Hematopoietic multipotent progenitor cell treated with erythropoietin and hydrocortisone succinate and interleukin-3 and kit ligand, for 17 days (in vitro differentiated cells): ENCODE data around the gene RADIL.

Experiments used
- DNase-seq: peaks from one replicate; pipeline ENCODE4 v3.0.0-alpha.2; 2015; ENCODE audit warnings: low spot score

The RADIL gene

DNA sequence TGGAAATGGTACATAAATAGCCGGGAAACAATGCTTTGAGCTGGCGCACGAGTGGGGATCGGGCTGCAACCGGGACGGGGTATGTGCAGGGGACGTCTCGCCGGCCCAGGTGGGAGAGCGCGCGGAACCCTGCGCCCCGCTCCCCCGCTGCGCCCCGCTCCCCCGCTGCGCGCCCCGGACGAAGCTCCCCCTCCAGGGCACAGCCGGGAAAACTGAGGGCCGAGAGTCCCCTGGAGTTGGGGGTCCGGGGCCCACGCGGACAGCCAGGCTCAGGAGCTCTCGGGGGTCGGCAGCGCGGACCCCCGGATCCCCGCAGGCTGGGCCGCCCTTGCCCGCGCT is 514 bp downstream of the RADIL start:
- DNase-seq: no peak

DNA sequence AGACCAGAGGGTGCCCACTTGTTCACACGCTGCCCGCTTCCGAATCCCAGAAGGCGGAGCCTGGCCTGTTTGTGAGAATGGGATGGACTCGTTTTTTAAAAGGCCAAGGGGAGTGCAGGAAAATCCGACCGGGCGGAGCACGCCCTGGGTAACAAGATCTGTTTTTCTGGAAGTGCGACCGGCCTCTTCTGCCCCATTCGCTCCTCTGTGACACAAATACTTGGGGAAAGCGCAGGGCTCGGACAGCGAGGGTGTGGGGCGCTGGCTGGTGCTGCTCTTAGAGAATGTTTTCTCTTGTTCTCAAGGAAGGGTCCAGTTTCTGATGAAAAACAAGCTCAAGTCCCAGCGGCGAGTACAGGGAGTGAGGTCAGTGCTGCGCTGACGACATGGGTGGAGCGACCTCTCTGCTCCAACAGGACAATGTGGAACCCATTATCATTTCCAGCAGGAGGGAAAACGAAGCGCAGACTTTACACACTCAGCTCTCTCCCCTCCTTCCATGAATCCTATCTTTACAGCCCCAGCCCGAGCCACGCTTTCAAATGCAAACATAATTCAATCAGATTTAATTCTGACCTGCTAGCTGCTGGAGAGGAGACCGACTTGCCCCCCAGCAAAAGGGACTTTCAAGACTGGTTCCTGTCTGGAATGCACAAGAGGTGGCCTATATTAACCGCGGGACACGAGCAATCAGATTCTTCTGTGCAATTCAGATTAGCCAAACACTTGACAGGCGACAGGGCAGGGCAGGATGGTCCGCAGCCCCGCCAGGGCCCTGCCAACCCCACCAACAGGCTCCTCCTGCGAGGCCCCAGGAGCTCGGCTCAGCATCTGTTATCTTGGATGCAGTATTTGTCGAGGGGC is 1.1 kb downstream of the RADIL start:
- no peak for DNase-seq

DNA sequence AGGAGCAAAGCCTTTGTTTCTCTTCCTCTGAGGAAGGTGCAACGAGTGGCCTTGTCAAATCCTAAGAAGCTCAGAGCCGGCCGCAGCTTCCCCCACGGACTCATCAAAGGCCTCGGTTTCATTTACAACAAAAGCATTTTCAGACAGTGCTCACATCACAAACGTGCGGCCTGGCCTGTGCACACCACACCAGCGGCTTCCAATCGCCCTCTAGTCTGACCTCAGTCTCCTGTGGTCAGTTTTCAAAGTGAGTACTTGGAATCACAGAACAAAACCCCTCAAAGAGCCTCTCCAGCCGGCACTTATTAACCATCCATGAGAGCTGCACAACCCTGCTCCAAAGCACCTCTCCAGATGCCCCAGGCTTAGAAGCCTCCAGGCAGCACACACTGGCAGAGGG is 3.3 kb downstream of the RADIL start:
- no peak for DNase-seq

DNA sequence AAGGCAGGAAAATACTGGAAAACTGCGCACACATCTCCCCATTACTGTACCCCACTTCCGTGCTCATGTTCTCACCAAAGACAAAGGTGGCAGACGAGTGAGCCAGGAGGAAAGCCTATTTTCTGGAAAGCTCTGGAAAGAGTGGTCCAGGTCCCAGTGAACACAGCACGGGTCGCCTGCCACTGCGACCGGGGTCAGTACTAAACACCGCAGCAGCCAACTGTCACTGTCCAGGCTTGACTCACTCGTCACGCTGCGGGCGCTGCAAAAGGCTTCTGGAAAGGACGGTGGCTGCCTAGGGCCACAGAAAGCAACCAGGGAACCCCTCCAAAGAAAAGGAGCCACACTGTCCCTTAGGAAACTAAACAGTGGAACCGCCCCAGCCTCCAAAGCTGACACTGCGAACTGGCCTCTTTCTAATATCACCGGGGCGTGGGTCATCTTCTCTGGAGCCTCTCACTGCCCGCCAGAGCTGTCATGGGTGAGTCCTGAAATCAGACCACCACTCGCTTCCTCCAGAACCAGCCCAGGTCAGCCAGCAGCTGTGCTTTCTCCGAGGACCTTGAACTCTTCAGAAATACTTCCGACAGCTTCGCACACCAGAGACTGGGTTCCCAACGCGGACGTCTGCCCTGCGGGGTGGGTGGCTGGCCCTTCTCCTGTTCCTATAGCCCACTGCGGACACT is 4.0 kb downstream of the RADIL start:
- no peak for DNase-seq

DNA sequence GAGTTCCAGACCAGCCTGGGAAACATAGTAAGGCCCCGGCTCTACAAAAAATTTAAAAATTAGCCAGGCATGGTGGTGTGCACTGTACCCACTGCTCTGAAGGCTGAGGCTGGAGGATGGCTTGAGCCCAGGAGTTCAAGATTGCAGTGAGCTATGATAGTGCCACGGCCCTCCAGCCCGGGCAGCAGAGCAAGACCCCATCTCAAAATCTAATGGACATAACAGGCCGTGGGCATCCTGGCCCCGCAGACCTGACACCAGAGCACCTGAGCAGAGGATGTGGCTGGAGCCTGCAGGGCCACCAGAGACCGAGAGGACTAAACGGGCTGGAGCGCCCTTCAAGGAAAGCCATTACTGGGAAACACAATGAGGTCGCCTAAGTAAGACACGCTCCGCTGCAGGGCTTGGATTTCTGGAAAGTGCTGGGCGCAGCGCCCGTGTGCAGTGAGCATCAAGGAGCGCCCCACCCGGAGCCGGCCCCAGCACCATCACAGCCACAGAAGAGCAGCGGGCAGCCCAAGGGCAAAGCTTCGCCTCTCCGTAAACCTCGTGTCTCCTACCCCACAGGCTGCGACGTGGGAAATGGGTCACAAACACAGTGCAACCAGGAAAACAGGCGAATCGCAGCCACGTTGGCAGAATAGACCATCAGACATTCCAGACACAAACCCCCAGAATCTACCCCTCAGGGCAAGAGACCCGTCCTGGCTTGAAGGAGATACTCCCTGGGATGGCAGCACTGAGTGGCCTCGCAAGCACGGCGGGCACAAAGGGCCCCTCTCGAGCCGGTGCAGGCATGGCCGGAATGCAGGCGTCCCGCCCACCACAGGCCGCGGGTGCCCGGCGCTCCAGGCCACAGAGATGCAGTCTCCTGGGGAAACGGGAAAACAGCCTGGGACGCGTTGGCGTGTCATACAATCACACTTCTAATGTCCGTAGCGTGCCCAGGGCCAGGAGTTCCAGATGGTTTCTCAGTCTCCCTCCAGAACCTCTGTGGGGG is 4.9 kb downstream of the RADIL start:
- DNase-seq: no peak

DNA sequence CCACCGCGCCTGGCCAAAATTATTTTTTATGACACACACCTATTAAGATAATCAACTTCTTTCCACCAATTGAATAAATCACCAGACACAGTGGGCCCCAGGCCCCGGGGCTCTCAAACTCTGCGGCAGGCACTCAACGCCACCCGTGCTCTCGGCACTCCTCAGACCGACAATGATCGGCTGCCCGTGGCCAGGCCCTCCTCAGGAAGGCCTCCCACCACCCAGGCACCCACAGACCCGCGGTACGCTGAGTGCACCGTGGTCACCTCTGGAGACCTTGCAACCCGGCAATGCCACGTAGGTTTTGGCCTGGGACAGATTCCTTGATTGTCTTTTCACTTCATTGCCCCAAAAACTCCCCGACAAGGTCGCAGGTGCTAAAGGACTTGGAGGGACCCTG is 6.9 kb downstream of the RADIL start:
- DNase-seq: no peak

DNA sequence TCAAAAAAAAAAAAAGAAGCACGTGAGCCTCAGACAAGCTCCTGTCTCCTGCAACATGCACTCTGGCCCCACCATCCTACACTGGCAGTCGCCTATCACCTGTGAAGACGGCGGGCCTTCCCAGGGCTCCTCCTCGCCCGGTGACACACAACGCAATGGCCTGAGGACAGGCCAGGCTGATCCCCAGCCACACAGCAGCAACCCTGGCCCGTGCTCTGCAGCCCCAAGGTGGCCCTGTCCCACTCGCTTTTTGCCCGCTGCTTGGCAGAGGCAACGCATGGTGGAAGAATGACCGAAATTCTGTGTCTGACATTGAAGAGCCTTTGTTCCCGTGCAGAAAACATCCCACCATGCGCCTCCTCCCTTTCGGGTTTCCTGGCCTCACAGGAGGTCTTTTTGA is 8.1 kb downstream of the RADIL start:
- no peak for DNase-seq

DNA sequence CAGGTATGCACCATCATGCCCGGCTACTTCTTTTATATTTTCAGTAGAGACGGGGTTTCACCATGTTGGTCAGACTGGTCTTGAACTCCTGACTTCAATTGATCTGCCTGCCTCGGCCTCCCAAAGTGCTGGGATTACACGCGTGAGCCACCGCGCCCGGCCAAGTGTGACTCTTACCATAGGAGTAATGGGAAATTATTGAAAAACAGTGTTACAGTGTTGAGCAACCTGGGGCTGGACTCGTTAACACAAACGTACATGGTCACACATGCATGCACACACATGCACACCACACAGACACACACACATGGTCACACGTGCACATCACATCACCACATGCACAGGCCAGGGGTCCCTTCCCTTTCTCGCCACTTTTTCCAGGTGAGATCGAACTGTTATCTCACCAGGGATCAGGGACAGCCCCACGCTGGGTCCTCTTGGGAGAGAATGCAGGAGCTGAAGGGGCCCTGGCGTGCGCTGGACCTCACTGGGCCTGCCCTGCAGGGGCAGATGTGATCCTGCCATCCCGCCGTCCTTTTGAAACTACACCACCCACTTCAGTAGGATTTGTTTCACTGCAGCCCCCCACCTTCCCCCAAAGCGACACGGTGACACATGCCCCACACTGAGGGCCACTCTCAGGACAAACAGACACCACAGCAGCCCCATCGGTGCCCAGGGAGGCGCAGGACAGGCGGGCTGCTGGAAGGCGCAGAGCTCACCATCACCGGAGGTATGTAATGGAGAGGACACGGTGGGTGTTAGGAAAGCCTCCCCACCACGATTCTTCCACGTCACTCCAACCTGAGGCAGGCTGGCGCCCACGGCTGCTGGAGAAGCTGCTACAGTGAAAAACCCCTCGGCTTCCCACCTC is 10.2 kb downstream of the RADIL start:
- no peak for DNase-seq

DNA sequence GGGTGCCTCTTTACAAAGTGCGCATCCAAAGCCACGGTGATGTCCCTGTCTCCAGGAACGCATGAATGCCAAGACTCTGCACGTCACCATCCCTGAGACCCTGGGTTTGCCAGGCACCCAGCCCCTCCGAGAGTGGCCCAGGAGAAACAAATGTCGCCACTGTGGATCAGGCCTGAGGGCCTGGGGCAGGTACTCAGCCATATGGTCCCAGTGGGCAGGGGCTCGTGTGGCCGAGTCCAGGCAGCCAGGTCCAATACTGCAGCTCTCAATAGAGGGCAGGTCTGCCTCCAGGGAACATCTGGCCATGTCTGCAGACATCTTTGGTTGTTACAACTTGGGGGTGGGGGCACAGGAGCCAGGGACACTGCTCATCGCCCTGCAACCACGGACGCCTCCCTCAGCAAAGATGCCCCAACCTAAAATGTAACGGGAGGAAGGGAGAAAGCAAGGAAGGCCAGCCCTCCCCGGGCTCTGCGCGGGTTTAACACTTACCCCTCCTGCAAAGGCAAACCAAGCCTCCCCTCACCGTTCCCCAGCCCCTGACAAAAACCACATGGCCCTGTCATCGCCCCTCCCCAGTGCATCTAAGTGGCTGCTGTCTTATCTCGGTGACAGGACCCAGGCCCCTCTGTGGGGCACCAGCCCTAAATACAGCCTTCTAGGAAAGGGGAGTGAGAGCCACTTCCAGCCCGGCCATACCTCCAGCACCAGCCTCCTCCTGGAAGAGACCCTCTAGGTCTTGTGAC is 11.4 kb downstream of the RADIL start:
- DNase-seq: no peak

DNA sequence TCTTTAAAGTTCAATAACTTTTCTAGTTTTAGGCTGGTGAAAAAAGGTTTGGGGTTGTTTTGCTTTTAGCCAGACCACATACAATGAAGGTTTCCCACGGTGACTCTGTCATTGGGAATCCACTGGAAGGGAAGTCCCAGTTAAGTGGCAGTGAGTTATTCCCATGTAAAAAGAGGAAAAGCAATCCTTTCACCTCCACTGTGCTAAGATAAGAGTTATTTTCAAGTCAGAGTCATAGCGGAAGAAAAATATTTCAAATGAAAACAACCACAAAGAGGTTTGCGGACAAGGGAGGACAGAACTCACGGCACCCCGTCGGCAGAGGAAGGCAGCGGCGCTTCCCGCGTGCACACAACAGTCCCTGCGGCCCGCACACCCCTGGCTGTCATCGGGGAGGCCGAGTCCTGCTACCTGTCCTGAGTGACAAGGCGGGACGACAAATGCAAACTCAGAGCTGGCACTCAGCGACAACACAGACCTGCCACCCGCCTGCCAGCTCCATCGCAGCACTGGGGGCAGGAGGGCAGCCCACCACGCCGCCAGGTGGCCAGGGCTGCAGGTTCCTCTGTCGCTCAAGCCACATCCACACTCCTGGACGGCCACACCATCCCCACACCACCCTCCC is 12.3 kb downstream of the RADIL start:
- no peak for DNase-seq

DNA sequence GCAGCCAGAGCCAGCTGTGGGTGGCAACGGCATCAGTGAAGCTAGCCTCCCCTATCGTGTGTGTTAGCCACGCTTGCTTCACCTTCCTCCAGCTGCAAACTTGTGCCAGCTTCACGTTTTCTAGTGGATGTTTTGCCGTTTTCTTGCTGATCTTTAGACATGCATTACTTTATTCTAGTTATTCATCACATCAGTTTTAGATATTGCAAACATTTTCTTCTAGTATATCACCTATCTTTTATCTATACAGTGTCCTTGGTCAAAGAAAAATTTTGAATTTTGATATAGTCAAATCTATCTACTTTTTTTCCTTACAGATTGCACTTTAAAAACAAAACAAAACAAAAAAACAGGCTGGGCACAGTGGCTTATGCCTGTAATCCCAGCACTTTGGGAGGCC is 15.0 kb downstream of the RADIL start:
- DNase-seq: no peak

DNA sequence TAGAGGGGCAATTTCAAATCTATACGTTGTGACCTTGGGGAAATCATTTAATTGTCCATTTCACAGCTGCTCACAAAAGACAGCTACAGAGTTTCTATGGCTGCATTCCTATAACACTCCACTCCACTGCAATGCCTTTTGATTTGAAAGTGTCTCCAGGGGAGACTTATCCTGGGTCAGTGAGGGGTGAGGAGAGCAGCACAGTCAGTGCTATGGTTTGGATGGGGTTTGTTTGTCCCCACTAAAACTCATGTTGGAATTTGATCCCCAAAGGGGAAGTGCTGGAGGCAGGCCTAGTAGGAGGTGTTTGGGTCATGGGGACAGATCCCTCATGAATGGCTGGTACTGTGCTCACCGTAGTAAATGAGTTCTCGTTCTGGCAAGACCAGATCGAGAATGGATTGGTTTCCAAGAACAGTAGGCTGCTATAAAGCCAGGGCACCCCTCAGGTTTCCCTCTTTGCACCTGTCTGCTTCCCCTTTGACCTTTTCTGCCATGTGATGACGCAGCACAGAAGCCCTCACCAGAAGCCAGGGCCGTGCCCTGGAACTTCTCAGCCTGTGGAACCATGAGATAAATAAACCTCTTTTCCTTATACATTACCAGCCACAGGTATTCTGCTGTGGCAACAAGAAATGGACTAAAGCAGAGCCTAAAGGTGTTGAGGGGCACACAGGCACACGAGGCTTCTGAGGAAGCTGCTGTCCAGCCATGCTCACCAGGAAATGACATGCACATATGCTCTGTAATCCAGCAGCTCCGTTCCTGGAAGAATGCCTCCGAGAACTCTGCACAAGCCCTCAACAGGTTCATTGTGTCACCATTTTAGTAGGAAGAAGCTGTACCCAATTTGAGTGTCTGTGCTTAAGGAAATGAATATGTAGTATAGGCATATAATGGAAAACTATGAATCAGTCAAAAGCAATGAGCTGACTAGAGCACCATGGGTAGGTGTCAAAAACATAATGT is 16.7 kb downstream of the RADIL start:
- no peak for DNase-seq

DNA sequence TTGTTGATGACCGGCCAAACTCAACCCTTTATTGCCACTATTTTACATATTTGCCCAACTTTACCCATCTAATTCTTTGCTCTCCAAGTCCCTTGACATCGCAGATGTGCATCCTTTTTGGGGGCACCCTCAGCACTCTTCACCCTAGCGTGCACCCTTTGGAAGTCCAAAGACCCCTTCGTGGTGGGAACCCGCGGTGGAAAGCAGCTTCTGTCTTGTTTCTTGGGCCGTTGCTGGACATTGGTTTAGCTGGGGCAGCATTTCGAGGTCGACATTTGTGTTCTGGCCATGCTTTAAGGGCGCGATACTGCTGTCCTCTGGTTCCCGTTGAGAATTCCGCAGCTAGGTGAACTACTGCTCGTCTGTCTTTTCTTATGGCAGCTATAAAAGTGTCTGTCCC is 21.4 kb downstream of the RADIL start:
- no peak for DNase-seq

DNA sequence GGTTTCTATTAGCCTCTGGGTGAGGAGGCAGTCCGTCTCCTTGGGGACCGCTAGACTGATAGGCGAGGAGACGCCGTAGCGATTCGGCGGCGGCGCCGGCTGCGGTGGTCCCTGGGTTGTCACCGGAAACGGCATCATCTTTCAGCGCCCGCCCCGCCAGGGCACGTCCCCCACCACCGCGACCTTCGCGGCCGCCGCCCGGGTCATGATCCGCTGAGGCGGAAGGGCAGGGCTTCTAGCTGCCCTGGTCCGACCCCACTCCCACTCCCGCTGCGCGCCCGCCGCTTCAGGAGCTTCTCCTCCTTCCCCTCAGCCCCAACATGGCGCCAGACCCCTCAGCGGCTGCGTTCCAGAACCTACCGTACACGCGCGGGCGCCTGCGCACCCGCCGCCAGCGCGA is 21.8 kb downstream of the RADIL start, which contains the start of gene PAPOLB:
TSS of gene PAPOLB (minus strand) at position 358 of the 400 bp plus-strand sequence. CDS start at position 138, 220 bp downstream.
- DNase-seq: no peak

DNA sequence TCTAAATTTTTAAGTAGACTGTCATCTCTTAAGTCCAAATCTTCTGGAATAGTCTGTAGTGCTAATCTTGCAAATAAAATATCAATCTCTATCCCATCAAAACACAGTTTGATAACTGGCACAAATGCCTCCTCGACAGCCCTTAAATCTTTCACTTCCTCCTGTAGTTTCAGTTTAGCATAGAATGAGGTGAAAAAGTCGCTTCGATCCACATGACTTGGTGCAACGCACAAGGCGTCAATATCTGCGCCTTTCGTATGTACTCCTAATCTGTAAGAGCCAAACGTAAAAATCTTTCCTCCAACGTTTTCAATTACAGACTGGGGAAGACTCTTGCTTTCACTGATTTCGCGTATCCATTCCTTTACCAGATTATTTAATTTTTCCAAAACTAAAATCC is 22.3 kb downstream of the RADIL start:
- no peak for DNase-seq

DNA sequence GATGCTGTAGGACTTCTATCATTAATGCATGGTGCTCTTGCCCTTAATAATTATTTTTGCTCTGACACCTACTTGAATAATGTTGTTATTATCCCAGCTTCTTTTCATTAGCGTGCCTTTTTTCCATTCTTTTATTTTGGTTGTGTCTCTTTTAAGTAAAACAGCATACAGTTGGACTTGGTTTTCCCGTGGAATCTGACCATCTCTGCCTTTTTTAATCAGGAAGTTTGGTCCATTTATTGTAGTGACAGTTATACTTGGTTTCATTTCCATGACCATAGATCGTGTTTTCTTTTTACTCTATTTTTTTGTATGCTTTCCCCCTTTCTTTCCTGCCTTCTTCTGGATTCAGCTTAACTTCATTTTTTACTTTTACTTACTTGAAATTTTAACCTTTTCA is 26.3 kb downstream of the RADIL start:
- DNase-seq: no peak

DNA sequence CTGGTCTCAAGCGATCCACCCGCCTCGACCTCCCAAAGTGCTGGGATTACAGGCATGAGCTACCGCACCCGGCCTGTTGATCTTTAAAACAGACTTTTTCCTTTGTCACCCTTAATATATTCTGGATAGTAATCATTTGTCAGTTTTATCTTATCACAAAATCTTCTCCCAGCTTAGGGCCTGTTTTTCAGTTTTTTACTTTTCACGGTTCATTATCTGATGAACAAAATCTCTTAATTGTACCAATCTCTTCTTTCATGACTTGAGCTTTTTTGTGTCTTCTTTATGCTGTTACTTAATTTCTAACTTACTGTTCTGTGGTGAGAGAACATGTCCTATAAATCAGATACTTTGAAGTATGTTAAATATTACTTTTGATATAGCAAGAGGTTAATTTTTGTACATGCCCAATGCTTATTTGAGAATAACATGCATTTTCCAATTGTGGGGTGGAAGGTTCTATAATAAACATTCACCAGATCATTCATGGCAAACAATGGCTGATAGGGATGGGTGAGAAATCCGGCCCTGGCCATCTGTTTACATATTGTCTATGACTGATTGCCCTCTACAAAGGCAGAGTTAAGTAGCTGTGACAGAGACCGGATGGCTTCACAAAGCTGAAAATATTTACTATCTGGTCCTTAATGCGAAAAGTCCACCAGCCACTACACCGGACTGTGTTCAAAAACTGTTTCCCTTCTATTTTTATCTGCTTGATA is 27.0 kb downstream of the RADIL start:
- no peak for DNase-seq

DNA sequence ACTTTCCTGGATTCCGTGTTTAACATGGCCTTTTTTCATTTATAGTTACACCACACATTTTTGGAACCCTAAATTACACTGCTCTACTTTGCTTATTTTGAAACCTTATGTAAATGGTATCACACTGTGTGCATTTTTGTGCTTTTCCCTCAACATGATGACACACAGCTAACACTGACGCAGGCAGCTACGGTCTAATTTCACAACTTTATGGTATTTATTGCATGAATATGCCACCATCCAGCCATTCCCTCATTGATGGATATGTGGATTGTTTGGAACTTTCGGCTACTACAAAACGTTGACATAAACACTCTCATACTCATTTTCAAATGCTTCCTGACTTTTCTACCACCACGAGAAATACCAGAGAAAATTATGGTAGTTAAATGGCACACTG is 28.6 kb downstream of the RADIL start:
- DNase-seq: no peak
